MM.1S (cell line): ENCODE data around the gene ZNG1E.
"Not testable (repeated sequence)": the region's sequence is repeated elsewhere in the genome, so short reads cannot be mapped to it uniquely, and the experiment has no call there.

Source experiments
- CTCF ChIP-seq: fragments of 300-600 bp; sonication (generic); IDR thresholded peaks from 2 replicates; pipeline ENCODE4 v1.5.1; 2016; ENCODE audit warnings: antibody characterized with exemption, low read length, mixed read lengths
- EZH2 ChIP-seq: fragments of 300-600 bp; sonication (generic); optimal IDR thresholded peaks from 2 replicates; pipeline ENCODE3; 2017; ENCODE audit warnings: low read depth, mild to moderate bottlenecking, antibody characterized with exemption, low read length, mixed read lengths

- TF ChIP-seq CTCF, EZH2: not testable (repeated sequence)
Measured at GRCh38 chr9:65737096-65737564, 61.4 kb downstream of the ZNG1E start, which contains the start of gene FOXD4L4.
